Adrenal gland (tissue), 12 donors: ENCODE results near the gene MYO10. TPM values are rescaled to one million over a fixed set of nuclear protein-coding genes. Genes with fewer than 3 reads are reported as not detected.

ENCODE experiments used
- DNase-seq, 7 donors: peaks; one replicate each; pipeline ENCODE4 v3.0.0-alpha.2; 2019 to 2020
- H3K27ac ChIP-seq, 5 donors: fragments of 200-600 bp; sonication (generic) in 4 of 5; 1 replicate in 3 of 5; 2 replicates in 2 of 5; pipeline versions ENCODE4 v1.5.1 to v1.8.0; 2016 to 2020; ENCODE audit warnings: mild to moderate bottlenecking in 1 of 5
- H3K27me3 ChIP-seq: fragments of 200-600 bp; 2 replicates; pipeline ENCODE4 v1.8.0; 2021
- H3K36me3 ChIP-seq, 2 donors: fragments of 200-600 bp; replicated peaks in 1 of 2; 1 replicate in 1 of 2; 2 replicates in 1 of 2; pipeline versions ENCODE4 v1.5.1 to v1.8.0; 2018 to 2022
- H3K4me1 ChIP-seq, 2 donors: fragments of 200-600 bp; replicated peaks in 1 of 2; 1 replicate in 1 of 2; 2 replicates in 1 of 2; pipeline versions ENCODE4 v1.5.1 to v1.8.0; 2018 to 2021
- H3K4me3 ChIP-seq, 4 donors: fragments of 200-600 bp; sonication (generic) in 3 of 4; one replicate each; pipeline ENCODE4 v1.5.1; 2016 to 2018
- H3K9me3 ChIP-seq, 3 donors: fragments of 200-600 bp; sonication (generic) in 1 of 3; replicated peaks in 1 of 3; 1 replicate in 2 of 3; 2 replicates in 1 of 3; pipeline versions ENCODE4 v1.5.1 to v1.8.0; 2016 to 2021
- CTCF ChIP-seq, 6 experiments: fragments of 450-650 bp in 4 of 6; fragments of 200-600 bp in 2 of 6; sonication (generic) in 1 of 6; IDR thresholded peaks; 1 replicate in 5 of 6; 2 replicates in 1 of 6; pipeline versions ENCODE4 v1.5.1 to v1.8.0; 2016 to 2021; ENCODE audit warnings: antibody characterized with exemption in 6 of 6, mild to moderate bottlenecking in 2 of 6, moderate library complexity in 1 of 6
- POLR2A ChIP-seq, 2 donors: fragments of 450-650 bp; IDR thresholded peaks; one replicate each; pipeline ENCODE4 v1.6.1; 2017; ENCODE audit warnings: antibody characterized with exemption in 2 of 2, mild to moderate bottlenecking in 2 of 2, moderate library complexity in 1 of 2
- WGBS, 4 donors: extraction: QIAGEN DNeasy Blood & Tissue Kit in 2 of 4; methylation state at CpG; one replicate each; pipeline versions ENCODE4 v1.1.5 to v1.1.7; 2013 to 2017; 5-methylcytosine and 5-hydroxymethylcytosine counted together
- intact Hi-C, 2 donors: fragments of 100-400 bp; cut with DNase I; formaldehyde crosslinking; loops; one replicate each; pipeline versions ENCODE4 v1.14.1 to v1.15.0; 2022 to 2023
- polyA plus RNA-seq, 3 donors: library from polyadenylated mRNA; stranded (reverse); fragments of 200-250 nt in 2 of 3; fragments of 350-450 nt in 1 of 3; fragmentation: Illumina TruSeq in 1 of 3; extraction: RNeasy Lipid Tissue Mini Kit (QIAGEN cat#74804) in 1 of 3; gene quantifications; one replicate each; pipeline ENCODE4 v1.2.3, GENCODE V29; 2013 to 2014
- total RNA-seq, 9 donors: library from RNA; depleted of rRNA in 4 of 9; stranded (reverse); fragments of >200 nt in 4 of 9; fragments of 120-200 nt in 1 of 9; fragmentation: NEBNext Ultra II Directional in 1 of 9; extraction: Animal tissue kit (Norgen Biotek cat#: 25700) in 1 of 9; gene quantifications; one replicate each; pipeline versions ENCODE4 v1.1.0 to v1.2.4, GENCODE V29; 2013 to 2023
- donor health status: healthy with polysubstance abuse.
- donor health status: Bipolar disorder and iron deficiency.
- donor health status: DM: yes; HTN: yes; CAD: no.
- donor health status: DM: no; HTN: no; CAD: no.
- donor health status: DM: no; HTN: no; CAD: no.
- donor health status: DM: yes; HTN: yes; CAD: no.

The MYO10 gene
- total and polyA plus RNA-seq, 12 donors: 2.2 to 38.9 (median 10.5) TPM

GRCh38 chr5:16965581-16965980, 29.5 kb upstream of the MYO10 start:
- H3K27me3 ChIP-seq: no peaks in the 10 kb centered on the region
- no peaks in the 10 kb centered on the region for H3K9me3 ChIP-seq
- no peaks in the 10 kb centered on the region for H3K36me3 ChIP-seq
- no peaks in the 10 kb centered on the region for H3K4me1 ChIP-seq
- no peak overlapping the region for H3K4me3 ChIP-seq
- intact Hi-C loops: no loop called here
- no peak for TF ChIP-seq POLR2A (IDR thresholded peaks at IDR 0.05)
- no peak for TF ChIP-seq CTCF (IDR thresholded peaks at IDR 0.05)
- H3K27ac ChIP-seq: no peak overlapping the region
- DNase-seq: no peak
- WGBS, 4 donors: 29 to 48% (median 34%) methylated on average over 1 of the region's 1 CpG

- no peak for TF ChIP-seq POLR2A (IDR thresholded peaks at IDR 0.05)
- TF ChIP-seq CTCF (IDR thresholded peaks at IDR 0.05): no peak
- Histone ChIP-seq H3K36me3 (no peaks in the 10 kb centered on the region), H3K27me3 (no peaks in the 10 kb centered on the region), H3K9me3 (no peaks in the 10 kb centered on the region), H3K4me1 (no peaks in the 10 kb centered on the region), H3K4me3 (no peak overlapping the region), H3K27ac (no peak overlapping the region)
- intact Hi-C loops: no loop called here
- DNase-seq: no peak
- WGBS, 4 donors: 83 to 95% (median 93%) methylated on average over 7 of the region's 7 CpGs
Measured at GRCh38 chr5:16963821-16964220, 27.7 kb upstream of the MYO10 start.

- 74 to 88% (median 85%) methylated on average over 7 of the region's 7 CpGs for WGBS, 4 donors
- Histone ChIP-seq H3K4me3 (no peak overlapping the region), H3K27me3 (no peaks in the 10 kb centered on the region), H3K27ac (no peak overlapping the region), H3K4me1 (no peaks in the 10 kb centered on the region), H3K36me3 (no peaks in the 10 kb centered on the region), H3K9me3 (no peaks in the 10 kb centered on the region)
- no peak for DNase-seq
- intact Hi-C loops: no loop called here
- TF ChIP-seq POLR2A (IDR thresholded peaks at IDR 0.05) (no peak), CTCF (IDR thresholded peaks at IDR 0.05) (no peak)
Measured at GRCh38 chr5:16961131-16961530, 25.0 kb upstream of the MYO10 start.

- no peak for DNase-seq
- Histone ChIP-seq H3K27me3 (no peaks in the 10 kb centered on the region), H3K4me3 (no peak overlapping the region), H3K9me3 (no peaks in the 10 kb centered on the region), H3K4me1 (no peaks in the 10 kb centered on the region), H3K27ac (no peak overlapping the region), H3K36me3 (no peaks in the 10 kb centered on the region)
- intact Hi-C loops: no loop called here
- no peak for TF ChIP-seq CTCF (IDR thresholded peaks at IDR 0.05)
- no peak for TF ChIP-seq POLR2A (IDR thresholded peaks at IDR 0.05)
- WGBS, 4 donors: 84 to 93% (median 88%) methylated on average over 9 to 13 of the region's 13 CpGs
Measured at GRCh38 chr5:16957304-16958196, 21.5 kb upstream of the MYO10 start.
